Activated CD4-positive, alpha-beta memory T cell treated with anti-CD3 and anti-CD28 coated beads, Interleukin-2, amount 10 ng/mL, durations not matched to agents 7 days and 5 days (primary cell): ENCODE data around the gene ZBTB48. TPM values are rescaled to one million over a fixed set of nuclear protein-coding genes. Genes with fewer than 3 reads are reported as not detected.
"Not testable (repeated sequence)": the region's sequence is repeated elsewhere in the genome, so short reads cannot be mapped to it uniquely, and the experiment has no call there.

Experiments used
- CTCF ChIA-PET: fragments of 350-600 bp; sonication (Branson Sonifier 250); formaldehyde crosslinking; loops from one replicate; lab custom pipeline; 2021; ENCODE audit warnings: antibody characterized with exemption, inconsistent platforms; lab: Charles Lee
- POLR2A ChIA-PET: fragments of 350-600 bp; sonication (Branson Sonifier 250); formaldehyde crosslinking; loops from one replicate; lab custom pipeline; 2021; ENCODE audit warnings: antibody characterized with exemption; lab: Charles Lee
- DNase-seq: peaks from one replicate; pipeline ENCODE4 v3.0.0-alpha.2; 2020
- H3K27ac Mint-ChIP-seq: one replicate; pipeline ENCODE4 v1.8.0; 2021; ENCODE audit warnings: mild to moderate bottlenecking, mixed read lengths
- H3K27me3 Mint-ChIP-seq: one replicate; pipeline ENCODE4 v1.8.0; 2021; ENCODE audit warnings: mixed read lengths
- H3K36me3 Mint-ChIP-seq: one replicate; pipeline ENCODE4 v1.8.0; 2021; ENCODE audit warnings: low read depth, mixed read lengths
- H3K4me1 Mint-ChIP-seq: one replicate; pipeline ENCODE4 v1.8.0; 2021; ENCODE audit warnings: mixed read lengths
- H3K4me3 Mint-ChIP-seq: one replicate; pipeline ENCODE4 v1.8.0; 2021; ENCODE audit warnings: mild to moderate bottlenecking, mixed read lengths
- H3K9me3 Mint-ChIP-seq: one replicate; pipeline ENCODE4 v1.8.0; 2021; ENCODE audit warnings: mixed read lengths
- total RNA-seq, 2 experiments: library from RNA; stranded (reverse); gene quantifications; one replicate each; pipeline ENCODE4 v1.2.3, GENCODE V29; 2021

ZBTB48 gene
- total RNA-seq, 2 experiments from 2014 or later: 33.2 to 42.3 TPM

DNA sequence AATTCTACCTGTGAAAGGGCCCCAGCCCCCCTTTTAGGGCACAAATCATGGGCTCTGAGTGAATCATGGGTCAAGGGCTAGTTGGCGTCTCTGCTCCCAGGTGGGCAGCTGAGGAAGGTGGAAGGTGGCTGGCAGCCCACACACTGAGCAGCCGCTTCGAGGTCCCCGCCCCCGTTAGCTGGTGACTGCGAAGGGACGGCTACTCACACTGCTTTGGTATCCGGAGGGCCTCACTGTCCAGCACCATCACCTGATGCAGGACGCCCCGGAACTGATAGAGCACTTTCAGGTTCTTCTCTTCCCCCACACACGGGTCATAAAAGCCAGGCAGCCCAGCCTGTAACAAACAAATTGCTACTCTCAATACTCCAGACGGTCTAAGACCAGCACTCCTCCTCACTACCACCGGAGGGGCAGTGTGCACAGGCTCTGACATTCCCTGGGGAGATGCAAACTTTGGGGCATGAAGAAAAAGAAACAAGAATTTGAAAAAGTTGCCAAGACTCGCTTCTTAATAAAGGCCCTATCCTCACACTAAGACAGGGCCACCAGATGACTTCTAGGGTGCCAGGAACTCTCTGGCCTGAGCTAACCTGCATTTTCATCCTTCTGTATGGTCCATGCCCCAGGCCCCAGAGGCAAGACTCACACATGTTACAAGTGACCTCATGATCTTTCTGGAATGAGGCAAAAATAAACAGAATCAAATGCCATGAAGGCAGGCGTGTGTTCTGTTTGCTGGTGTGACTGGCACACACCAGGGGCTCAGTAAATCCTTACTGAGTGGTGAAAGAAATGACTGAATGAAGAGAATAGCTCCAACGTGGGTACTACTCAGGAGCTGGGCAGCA lies 56.3 kb downstream of the ZBTB48 start:
- POLR2A ChIA-PET: no interaction called here

DNA sequence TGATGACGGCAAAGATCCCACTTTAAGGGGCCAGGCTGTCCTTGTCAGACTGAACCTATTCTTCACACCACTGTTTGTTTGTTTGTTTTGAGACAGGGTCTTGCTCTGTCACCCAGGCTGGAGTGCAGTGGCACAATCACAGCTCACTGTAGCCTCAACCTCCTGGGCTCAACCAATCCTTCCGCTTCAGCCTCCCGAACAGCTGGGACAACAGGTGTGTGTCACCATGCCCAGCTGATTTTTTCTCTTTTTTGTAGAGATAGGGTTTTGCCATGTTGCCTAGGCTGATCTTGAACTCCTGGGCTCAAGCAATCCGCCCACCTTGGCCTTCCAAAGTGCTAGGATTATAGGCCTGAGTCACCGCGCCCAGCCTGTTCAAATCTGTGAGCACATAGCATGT lies 57.0 kb downstream of the ZBTB48 start:
- peaks cover 37% of the 10 kb centered on the region for H3K36me3 Mint-ChIP-seq
- CTCF ChIA-PET: interaction anchor here (0.7 kb wide), 1 partner anchor 11 kb away, joined by 3 read pairs; no protein-coding TSS in a partner anchor
- H3K4me1 Mint-ChIP-seq, DNase-seq, H3K27me3 Mint-ChIP-seq, POLR2A ChIA-PET, H3K27ac Mint-ChIP-seq, H3K9me3 Mint-ChIP-seq, H3K4me3 Mint-ChIP-seq: not testable (repeated sequence)

More for the DNA sequence above, 56.3 kb downstream of the ZBTB48 start:
- H3K27me3 Mint-ChIP-seq: no peaks in the 10 kb centered on the region
- CTCF ChIA-PET: no interaction called here
- peaks cover 33% of the 10 kb centered on the region for H3K36me3 Mint-ChIP-seq
- no peak overlapping the region for H3K27ac Mint-ChIP-seq
- no peak overlapping the region for H3K4me3 Mint-ChIP-seq
- no peak for DNase-seq
- H3K4me1 Mint-ChIP-seq: no peaks in the 10 kb centered on the region
- H3K9me3 Mint-ChIP-seq: no peaks in the 10 kb centered on the region

DNA sequence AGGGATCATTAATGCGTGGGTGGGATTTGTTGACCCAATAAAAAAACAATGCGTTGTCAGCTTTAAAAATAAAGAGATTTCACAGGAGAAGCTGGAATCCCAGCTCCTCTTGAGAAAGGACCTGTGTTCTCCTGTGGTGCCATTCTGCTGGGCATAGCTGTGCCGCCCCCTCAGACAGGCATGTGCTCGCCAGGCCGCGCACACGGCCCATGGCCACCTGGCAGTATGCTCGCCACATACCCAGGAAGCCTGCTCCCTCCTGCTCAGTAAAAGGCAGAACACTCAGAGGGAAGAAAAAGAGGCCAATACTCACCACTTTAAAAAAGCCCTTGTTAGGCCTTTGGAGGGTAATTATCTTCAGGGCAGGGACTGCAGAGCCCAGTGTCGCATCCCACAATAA lies 58.0 kb downstream of the ZBTB48 start:
- Mint-ChIP-seq H3K27ac (no peak overlapping the region), H3K4me1 (no peaks in the 10 kb centered on the region), H3K27me3 (no peaks in the 10 kb centered on the region), H3K4me3 (no peak overlapping the region), H3K36me3 (peaks cover 35% of the 10 kb centered on the region), H3K9me3 (no peaks in the 10 kb centered on the region)
- CTCF ChIA-PET: no interaction called here
- DNase-seq: no peak
- POLR2A ChIA-PET: no interaction called here

DNA sequence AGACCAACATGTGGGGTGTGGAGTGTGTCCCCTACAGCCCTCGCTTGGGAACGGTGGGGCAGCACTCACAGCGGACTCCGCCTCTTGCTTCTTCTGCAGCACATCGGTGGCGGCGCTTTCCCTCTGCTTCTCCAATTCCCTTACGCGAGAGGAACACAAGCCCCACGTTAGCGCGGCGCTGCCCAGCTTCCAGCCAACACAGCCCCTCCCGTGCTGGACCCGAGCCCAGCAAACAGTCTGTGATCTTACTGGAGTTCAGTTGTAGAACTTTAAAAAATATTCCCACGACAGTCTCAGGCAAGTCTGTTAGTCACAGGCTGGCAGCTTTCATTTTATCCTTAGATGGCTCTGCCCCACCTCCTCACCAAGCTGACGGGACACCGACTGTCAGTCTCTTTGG lies 58.4 kb downstream of the ZBTB48 start:
- Mint-ChIP-seq H3K27me3 (no peaks in the 10 kb centered on the region), H3K9me3 (no peaks in the 10 kb centered on the region), H3K4me3 (no peak overlapping the region), H3K27ac (no peak overlapping the region), H3K4me1 (no peaks in the 10 kb centered on the region), H3K36me3 (peaks cover 34% of the 10 kb centered on the region)
- DNase-seq: no peak
- POLR2A ChIA-PET: no interaction called here
- CTCF ChIA-PET: no interaction called here

Other genes starting within 250 kb of the ZBTB48 start
- gene ACOT7, start 186.2 kb upstream of the ZBTB48 start, total RNA-seq: 10 to 100 TPM; 56.8 to 58.6 TPM
- gene HES2, start 160.1 kb upstream of the ZBTB48 start, total RNA-seq: under 1 TPM; 0.13 to 0.70 TPM
- gene ESPN, start 155.2 kb upstream of the ZBTB48 start, total RNA-seq: under 1 TPM; 0.96 to 0.98 TPM
- 10 to 100 TPM; 82.9 to 85.1 TPM for gene TNFRSF25, start 113.8 kb upstream of the ZBTB48 start, total RNA-seq
- 1 to 10 TPM; 1.7 to 2.3 TPM for gene PLEKHG5, start 88.3 kb upstream of the ZBTB48 start, total RNA-seq
- gene NOL9, start 25.5 kb upstream of the ZBTB48 start, total RNA-seq: 10 to 100 TPM; 39.1 to 40.8 TPM
- under 1 TPM in 1 of 2 experiments, not detected in 1; 0.08 TPM for gene TAS1R1, start 24.7 kb upstream of the ZBTB48 start, total RNA-seq
- 10 to 100 TPM; 26.7 to 27.0 TPM for gene KLHL21, start 22.9 kb downstream of the ZBTB48 start, total RNA-seq
- gene PHF13, start 33.7 kb downstream of the ZBTB48 start, total RNA-seq: 10 to 100 TPM; 15.4 to 17.2 TPM
- gene THAP3, start 44.9 kb downstream of the ZBTB48 start, total RNA-seq: 10 to 100 TPM; 23.7 to 24.1 TPM
- gene DNAJC11, start 121.8 kb downstream of the ZBTB48 start, total RNA-seq: 10 to 100 TPM; 27.4 to 27.9 TPM
- 10 to 100 TPM; 43.0 to 47.3 TPM for gene CAMTA1, start 205.5 kb downstream of the ZBTB48 start, total RNA-seq